ENCODE results near the gene NDUFA7.
"Not testable (repeated sequence)": the region's sequence is repeated elsewhere in the genome, so short reads cannot be mapped to it uniquely, and the experiment has no call there.

The NDUFA7 gene

GRCh38 chr19:8321067-8321985 lies at the start of gene NDUFA7, which contains the start of gene RPS28:
NDUFA7 (minus strand) TSS chr19:8321375; CDS start chr19:8321358, 17 bp downstream.
RPS28 (plus strand) TSS chr19:8321496; CDS start chr19:8321531, 35 bp downstream.
- TF ChIP-seq ZNF274 (IDR thresholded peaks at IDR 0.05; ENCODE audit: low read depth, low read length) = no peak
- H3K4me3 ChIP-seq (ENCODE audit: low read length) = peak within 1 kb of the TSS; percentile 94

- TF ChIP-seq ZNF274 (IDR thresholded peaks at IDR 0.05; ENCODE audit: low read depth, low read length) = no peak
- H3K4me3 ChIP-seq (ENCODE audit: low read length) = no peak overlapping the region
Measured at GRCh38 chr19:8370176-8371010, 49.2 kb upstream of the NDUFA7 start.

- no peak overlapping the region for H3K4me3 ChIP-seq (ENCODE audit: low read length)
- no peak for TF ChIP-seq ZNF274 (IDR thresholded peaks at IDR 0.05; ENCODE audit: low read depth, low read length)
Measured at GRCh38 chr19:8367327-8368001, 46.3 kb upstream of the NDUFA7 start.

- H3K4me3 ChIP-seq (ENCODE audit: low read length) = no peak overlapping the region
- TF ChIP-seq ZNF274 (IDR thresholded peaks at IDR 0.05; ENCODE audit: low read depth, low read length) = no peak
Measured at GRCh38 chr19:8366961-8367326, 45.8 kb upstream of the NDUFA7 start.

- H3K4me3 ChIP-seq (ENCODE audit: low read length) = no peak overlapping the region
- no peak for TF ChIP-seq ZNF274 (IDR thresholded peaks at IDR 0.05; ENCODE audit: low read depth, low read length)
Measured at GRCh38 chr19:8366121-8366581, 45.0 kb upstream of the NDUFA7 start.

GRCh38 chr19:8363803-8364771 lies 42.9 kb upstream of the NDUFA7 start, which contains the start of gene ANGPTL4:
ANGPTL4 (plus strand) TSS chr19:8364155; CDS start chr19:8364322, 167 bp downstream.
- no peak for TF ChIP-seq ZNF274 (IDR thresholded peaks at IDR 0.05; ENCODE audit: low read depth, low read length)
- H3K4me3 ChIP-seq (ENCODE audit: low read length) = no peak within 1 kb of the TSS

GRCh38 chr19:8361921-8362793 lies 41.0 kb upstream of the NDUFA7 start:
- no peak for TF ChIP-seq ZNF274 (IDR thresholded peaks at IDR 0.05; ENCODE audit: low read depth, low read length)
- no peak overlapping the region for H3K4me3 ChIP-seq (ENCODE audit: low read length)

- H3K4me3 ChIP-seq (ENCODE audit: low read length) = no peak overlapping the region
- TF ChIP-seq ZNF274 (IDR thresholded peaks at IDR 0.05; ENCODE audit: low read depth, low read length) = no peak
Measured at GRCh38 chr19:8360196-8360595, 39.0 kb upstream of the NDUFA7 start.

GRCh38 chr19:8358948-8359347 lies 37.8 kb upstream of the NDUFA7 start:
- TF ChIP-seq ZNF274 (IDR thresholded peaks at IDR 0.05; ENCODE audit: low read depth, low read length) = no peak
- H3K4me3 ChIP-seq (ENCODE audit: low read length) = no peak overlapping the region

GRCh38 chr19:8357007-8357521 lies 35.9 kb upstream of the NDUFA7 start:
- no peak overlapping the region for H3K4me3 ChIP-seq (ENCODE audit: low read length)
- TF ChIP-seq ZNF274 (IDR thresholded peaks at IDR 0.05; ENCODE audit: low read depth, low read length) = no peak

GRCh38 chr19:8355631-8356402 lies 34.6 kb upstream of the NDUFA7 start:
- TF ChIP-seq ZNF274 (IDR thresholded peaks at IDR 0.05; ENCODE audit: low read depth, low read length) = no peak
- H3K4me3 ChIP-seq (ENCODE audit: low read length) = no peak overlapping the region

GRCh38 chr19:8352845-8353244 lies 31.7 kb upstream of the NDUFA7 start:
- H3K4me3 ChIP-seq (ENCODE audit: low read length) = not testable (repeated sequence)

All from GM08714 (cell line).